HUES64 (cell line): ENCODE measurements around the gene DIS3L2.

Experiments used
- H3K27ac ChIP-seq: 2 replicates; pipeline ENCODE4 v1.7.0; 2013; ENCODE audit warnings: low read depth, low read length, inconsistent platforms
- H3K27me3 ChIP-seq: 2 replicates; pipeline ENCODE4 v1.6.1; 2013; ENCODE audit warnings: mild to moderate bottlenecking, low read length; ENCODE audit not compliant: insufficient read depth
- H3K36me3 ChIP-seq: 2 replicates; pipeline ENCODE4 v1.6.1; 2013; ENCODE audit warnings: mild to moderate bottlenecking, low read length; ENCODE audit not compliant: insufficient read depth
- H3K4me1 ChIP-seq: 2 replicates; pipeline ENCODE4 v1.6.1; 2013; ENCODE audit warnings: mild to moderate bottlenecking, low read length, moderate library complexity; ENCODE audit not compliant: insufficient read depth
- H3K4me3 ChIP-seq: 2 replicates; pipeline ENCODE4 v1.5.1; 2013; ENCODE audit warnings: mild to moderate bottlenecking, low read length, moderate library complexity
- H3K9ac ChIP-seq: 2 replicates; pipeline ENCODE4 v1.6.1; 2013; ENCODE audit warnings: mild to moderate bottlenecking, low read depth, low read length
- H3K9me3 ChIP-seq: 2 replicates; pipeline ENCODE4 v1.6.1; 2013; ENCODE audit warnings: low read depth, low read length; ENCODE audit not compliant: insufficient read depth
- WGBS: fragments of 150-250, 120-280 bp; methylation state at CpG from one replicate; pipeline ENCODE4 v1.1.7; 2013; ENCODE audit warnings: missing lambda C conversion rate; 5-methylcytosine and 5-hydroxymethylcytosine counted together

Gene DIS3L2

DNA sequence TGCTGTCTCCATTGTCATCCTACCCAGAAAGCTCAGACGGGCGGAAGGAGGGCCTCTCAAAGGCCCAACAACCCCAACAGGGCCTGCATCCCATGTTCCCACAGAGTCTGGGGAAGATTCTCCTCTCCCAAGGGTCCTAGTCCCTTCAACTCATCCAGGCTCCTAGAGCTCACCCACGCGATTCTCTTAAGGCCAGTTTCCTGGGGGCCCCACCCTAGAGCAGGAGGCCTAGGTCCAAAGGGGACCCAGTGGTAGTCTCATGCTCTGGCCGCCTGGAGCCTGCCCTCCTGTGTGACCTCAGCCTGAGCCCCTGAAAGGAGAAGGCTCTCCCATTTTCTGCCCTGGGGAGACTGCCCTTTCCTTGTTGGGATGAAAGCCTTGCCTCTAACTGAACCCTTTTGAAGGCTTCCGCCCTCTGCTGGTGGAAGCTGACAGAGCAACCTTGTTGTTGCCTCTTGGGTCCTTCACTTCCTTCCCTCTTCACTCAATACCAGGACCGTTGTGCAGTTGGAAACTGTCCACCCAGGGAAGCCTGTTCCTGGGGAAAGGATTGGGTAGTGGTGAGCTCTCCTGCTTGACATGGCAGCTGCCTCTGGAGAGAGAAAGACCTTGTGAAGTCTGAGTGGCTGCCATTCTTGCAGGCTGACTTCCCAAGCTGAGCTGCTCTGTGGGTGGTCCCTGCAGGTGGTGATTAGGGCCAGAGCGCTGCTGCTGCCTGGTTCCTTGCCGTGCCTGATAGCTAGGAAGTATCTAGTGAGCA is 331.1 kb downstream of the DIS3L2 start:
- Histone ChIP-seq H3K4me3 (no peak overlapping the region), H3K27ac (no peak overlapping the region), H3K36me3 (no peaks in the 10 kb centered on the region), H3K9ac (no peak overlapping the region), H3K4me1 (0 out of 2 replicates have a peak, but pooled peaks cover 6% of the 10 kb centered on the region), H3K27me3 (no peaks in the 10 kb centered on the region), H3K9me3 (no peaks in the 10 kb centered on the region)
- WGBS = 61% methylated on average over 9 of the region's 9 CpGs

DNA sequence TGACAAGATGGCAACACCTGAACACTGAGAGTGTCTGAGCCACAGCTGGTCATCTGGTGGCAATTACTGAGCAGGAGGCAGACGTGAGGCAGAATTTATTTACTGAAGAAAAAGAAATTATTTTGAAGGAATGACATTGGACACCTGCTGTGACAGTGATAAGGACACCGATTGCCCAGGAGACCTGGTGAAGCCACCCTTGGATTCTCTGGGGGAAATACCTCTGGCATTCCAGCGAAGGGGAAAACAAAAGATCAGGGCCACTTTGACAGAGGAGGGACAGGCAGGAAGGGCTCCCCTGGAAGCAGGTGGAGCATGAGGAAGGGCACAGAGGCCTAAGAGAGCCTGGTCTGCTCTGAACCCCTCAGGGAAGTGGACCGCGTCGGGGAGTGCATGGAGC is 331.7 kb downstream of the DIS3L2 start:
- H3K27me3 ChIP-seq = no peaks in the 10 kb centered on the region
- no peak overlapping the region for H3K4me3 ChIP-seq
- H3K4me1 ChIP-seq = 0 out of 2 replicates have a peak, but pooled peaks cover 6% of the 10 kb centered on the region
- H3K9me3 ChIP-seq = no peaks in the 10 kb centered on the region
- 79% methylated on average over 6 of the region's 6 CpGs for WGBS
- H3K9ac ChIP-seq = no peak overlapping the region
- no peaks in the 10 kb centered on the region for H3K36me3 ChIP-seq
- no peak overlapping the region for H3K27ac ChIP-seq

GRCh38 chr2:232295971-232296370 is 334.5 kb downstream of the DIS3L2 start:
- no peak overlapping the region for H3K4me3 ChIP-seq
- no peak overlapping the region for H3K27ac ChIP-seq
- H3K36me3 ChIP-seq = no peaks in the 10 kb centered on the region
- WGBS = 92% methylated on average over 1 of the region's 1 CpG
- no peaks in the 10 kb centered on the region for H3K27me3 ChIP-seq
- no peak overlapping the region for H3K9ac ChIP-seq
- H3K9me3 ChIP-seq = no peaks in the 10 kb centered on the region
- H3K4me1 ChIP-seq = 0 out of 2 replicates have a peak, but pooled peaks cover 6% of the 10 kb centered on the region

DNA sequence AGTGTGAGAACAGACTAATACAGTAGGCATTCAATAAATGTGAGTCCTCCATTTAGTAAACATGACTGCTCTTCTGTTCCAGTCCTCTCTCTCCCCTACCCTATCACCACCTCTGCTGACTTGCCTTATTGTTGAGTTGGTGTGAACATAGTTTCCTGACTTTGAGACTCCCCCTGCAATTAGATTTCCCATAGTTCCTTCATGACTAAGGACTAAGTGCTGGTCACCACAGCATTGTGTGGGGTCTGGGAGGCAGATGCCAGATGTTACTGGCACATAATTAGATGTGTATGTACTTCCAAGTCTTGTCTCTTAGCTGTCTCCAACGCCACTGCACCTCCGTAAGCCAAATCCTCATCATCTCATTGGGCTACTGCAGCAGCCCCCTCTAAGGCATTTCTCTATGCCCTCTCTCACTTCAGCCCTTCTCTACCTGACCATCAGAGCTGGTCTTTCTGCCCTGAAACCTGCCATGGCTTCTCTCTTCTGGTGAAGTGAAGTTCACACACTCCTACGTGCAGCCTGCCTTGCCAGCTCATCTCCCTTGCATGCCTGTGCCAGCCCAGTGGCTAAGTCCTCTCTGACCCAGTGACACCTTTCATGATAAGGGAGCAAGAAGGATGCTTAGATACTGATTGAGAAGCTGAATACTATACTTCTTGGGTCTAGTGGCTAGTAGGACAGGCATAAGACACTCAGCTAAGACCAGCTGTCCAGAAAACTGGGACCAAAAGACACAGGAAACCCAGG is 335.4 kb downstream of the DIS3L2 start:
- H3K4me1 ChIP-seq = 0 out of 2 replicates have a peak, but pooled peaks cover 6% of the 10 kb centered on the region
- 94% methylated on average over 3 of the region's 3 CpGs for WGBS
- H3K27me3 ChIP-seq = no peaks in the 10 kb centered on the region
- no peaks in the 10 kb centered on the region for H3K9me3 ChIP-seq
- no peaks in the 10 kb centered on the region for H3K36me3 ChIP-seq
- H3K9ac ChIP-seq = no peak overlapping the region
- no peak overlapping the region for H3K4me3 ChIP-seq
- no peak overlapping the region for H3K27ac ChIP-seq

DNA sequence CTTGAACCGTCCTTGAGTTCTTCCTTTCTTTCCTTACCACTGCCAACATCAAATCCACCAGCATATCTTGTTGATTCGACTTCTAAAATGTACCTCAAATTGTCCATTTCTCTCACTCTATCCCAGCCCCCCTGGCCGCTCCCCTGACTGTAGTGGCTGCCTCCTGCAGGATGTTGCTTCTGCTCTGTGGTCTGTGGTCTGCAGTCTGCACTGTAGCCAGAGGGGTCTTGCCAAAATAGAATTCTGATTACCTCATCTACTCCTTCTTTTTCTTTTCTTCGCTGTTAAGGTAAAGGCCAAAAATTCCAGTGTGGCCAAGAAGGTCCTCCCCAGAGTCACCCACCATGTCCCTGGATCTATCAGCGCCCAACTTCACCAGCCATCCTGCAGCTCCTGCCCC is 337.6 kb downstream of the DIS3L2 start:
- no peak overlapping the region for H3K27ac ChIP-seq
- no peak overlapping the region for H3K9ac ChIP-seq
- no peaks in the 10 kb centered on the region for H3K27me3 ChIP-seq
- 91% methylated on average over 5 of the region's 5 CpGs for WGBS
- no peak overlapping the region for H3K4me3 ChIP-seq
- H3K4me1 ChIP-seq = no peaks in the 10 kb centered on the region
- no peaks in the 10 kb centered on the region for H3K9me3 ChIP-seq
- no peaks in the 10 kb centered on the region for H3K36me3 ChIP-seq

DNA sequence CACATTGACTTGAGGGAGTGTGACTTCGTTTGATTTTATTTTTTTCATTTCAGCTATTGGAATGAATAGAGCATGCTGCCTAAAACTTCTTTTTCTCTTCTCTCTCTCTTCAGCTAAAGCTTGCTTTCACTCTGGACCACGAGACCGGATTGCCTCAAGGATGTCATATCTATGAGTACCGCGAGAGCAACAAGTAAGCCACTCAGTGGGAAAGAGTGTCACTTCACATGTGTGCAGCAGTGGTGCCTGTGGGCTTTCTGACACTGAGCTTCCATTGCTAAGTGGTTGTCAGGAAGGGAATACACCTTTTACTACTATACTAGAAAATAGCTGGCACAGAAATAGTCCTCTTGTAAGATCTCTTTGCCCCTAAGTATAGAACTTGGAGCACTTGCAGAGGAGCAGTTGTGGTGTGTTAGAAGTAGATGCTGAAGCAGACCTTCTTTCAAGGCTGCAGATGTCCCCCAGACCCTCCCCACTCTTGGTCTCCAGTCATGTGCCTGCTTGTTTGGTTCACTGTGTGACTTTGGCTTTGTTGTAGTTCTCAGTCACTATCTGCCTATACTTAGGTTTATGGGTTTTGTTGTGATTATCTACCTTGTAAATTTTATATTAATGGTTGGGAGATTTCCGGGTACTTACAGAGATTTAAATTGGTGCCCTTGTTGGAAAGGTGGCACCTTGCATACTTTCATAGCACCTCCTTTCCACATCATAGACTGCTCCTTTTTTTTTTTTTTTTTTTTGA is 338.6 kb downstream of the DIS3L2 start:
- Histone ChIP-seq H3K9ac (no peak overlapping the region), H3K36me3 (no peaks in the 10 kb centered on the region), H3K27me3 (no peaks in the 10 kb centered on the region), H3K9me3 (no peaks in the 10 kb centered on the region), H3K4me3 (no peak overlapping the region), H3K27ac (no peak overlapping the region), H3K4me1 (no peaks in the 10 kb centered on the region)
- WGBS = 98% methylated on average over 5 of the region's 6 CpGs

DNA sequence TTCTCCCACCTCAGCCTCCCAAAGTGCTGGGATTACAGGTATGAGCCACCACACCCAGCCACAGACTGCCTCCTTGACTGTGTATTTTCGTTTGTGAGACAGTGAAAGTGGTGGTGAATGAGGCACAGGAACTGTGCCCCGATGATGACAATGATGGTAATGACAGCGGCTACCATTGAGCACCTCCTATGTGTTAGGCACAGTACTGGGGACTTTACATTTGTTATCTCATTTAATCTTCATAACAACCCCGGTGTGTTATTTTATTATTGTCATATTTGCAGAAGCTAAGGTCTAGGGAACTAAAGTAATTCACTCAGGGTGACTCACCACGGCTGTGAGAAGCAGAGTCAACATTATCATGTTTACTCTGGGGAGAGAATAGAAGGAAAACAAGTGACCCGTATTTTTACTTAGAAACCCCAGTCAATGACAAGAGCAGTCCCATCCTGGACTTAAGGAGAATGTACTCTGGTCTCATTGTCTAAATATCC is 339.4 kb downstream of the DIS3L2 start:
- no peaks in the 10 kb centered on the region for H3K36me3 ChIP-seq
- H3K4me1 ChIP-seq = no peaks in the 10 kb centered on the region
- H3K27ac ChIP-seq = no peak overlapping the region
- no peak overlapping the region for H3K9ac ChIP-seq
- no peaks in the 10 kb centered on the region for H3K9me3 ChIP-seq
- no peaks in the 10 kb centered on the region for H3K27me3 ChIP-seq
- H3K4me3 ChIP-seq = no peak overlapping the region
- WGBS = 82% methylated on average over 5 of the region's 6 CpGs

DNA sequence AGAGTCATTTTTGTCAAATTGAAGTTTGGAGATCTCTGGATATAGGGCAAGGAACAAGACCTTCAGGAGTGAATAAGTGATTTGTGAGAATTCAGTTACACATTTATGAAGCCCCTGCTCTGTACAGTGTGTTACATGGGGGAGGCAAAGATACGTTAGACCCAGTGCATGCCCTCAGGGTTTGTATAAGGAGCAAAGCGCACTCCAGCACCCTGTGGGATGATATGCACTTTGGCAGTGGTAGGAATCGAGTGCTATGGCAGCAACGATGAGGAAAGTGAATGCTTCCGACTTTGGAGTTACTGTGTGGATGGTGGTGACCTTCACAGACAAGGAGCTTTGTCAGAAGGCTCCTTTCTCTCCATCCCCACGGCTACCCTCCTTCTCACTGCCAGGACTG is 342.7 kb downstream of the DIS3L2 start:
- Histone ChIP-seq H3K4me3 (no peak overlapping the region), H3K9ac (no peak overlapping the region), H3K36me3 (no peaks in the 10 kb centered on the region), H3K27ac (no peak overlapping the region), H3K9me3 (no peaks in the 10 kb centered on the region), H3K27me3 (no peaks in the 10 kb centered on the region), H3K4me1 (no peaks in the 10 kb centered on the region)
- WGBS = 93% methylated on average over 6 of the region's 6 CpGs

GRCh38 chr2:232306741-232307305 is 345.3 kb downstream of the DIS3L2 start:
- Histone ChIP-seq H3K27me3 (no peaks in the 10 kb centered on the region), H3K27ac (no peak overlapping the region), H3K4me1 (no peaks in the 10 kb centered on the region), H3K9me3 (no peaks in the 10 kb centered on the region), H3K4me3 (no peak overlapping the region), H3K36me3 (no peaks in the 10 kb centered on the region), H3K9ac (no peak overlapping the region)
- WGBS = 96% methylated on average over 7 of the region's 7 CpGs

DNA sequence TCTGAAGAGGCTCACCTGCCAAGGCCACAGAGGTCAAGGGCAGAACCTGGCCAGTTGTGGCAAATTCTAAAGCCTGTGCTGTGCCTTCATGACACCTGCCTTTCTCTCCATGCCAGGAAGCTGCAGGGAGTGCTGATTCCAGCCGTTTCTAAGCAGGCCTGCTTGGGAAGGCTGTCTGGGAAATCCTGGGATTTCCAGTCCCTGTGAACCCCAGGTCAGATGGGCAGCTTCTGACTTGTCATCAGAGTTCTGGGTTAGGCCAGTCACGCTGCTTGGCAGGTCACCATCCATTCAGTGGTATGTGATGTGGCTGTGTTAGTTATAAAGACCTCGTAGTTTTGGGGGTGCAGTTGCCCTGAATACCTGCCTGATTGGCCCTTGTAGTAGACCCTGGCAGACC is 346.3 kb downstream of the DIS3L2 start:
- Histone ChIP-seq H3K9me3 (peaks cover 6% of the 10 kb centered on the region), H3K36me3 (no peaks in the 10 kb centered on the region), H3K27me3 (no peaks in the 10 kb centered on the region), H3K9ac (no peak overlapping the region), H3K4me1 (no peaks in the 10 kb centered on the region), H3K27ac (no peak overlapping the region), H3K4me3 (no peak overlapping the region)
- WGBS = 89% methylated on average over 3 of the region's 3 CpGs

DNA sequence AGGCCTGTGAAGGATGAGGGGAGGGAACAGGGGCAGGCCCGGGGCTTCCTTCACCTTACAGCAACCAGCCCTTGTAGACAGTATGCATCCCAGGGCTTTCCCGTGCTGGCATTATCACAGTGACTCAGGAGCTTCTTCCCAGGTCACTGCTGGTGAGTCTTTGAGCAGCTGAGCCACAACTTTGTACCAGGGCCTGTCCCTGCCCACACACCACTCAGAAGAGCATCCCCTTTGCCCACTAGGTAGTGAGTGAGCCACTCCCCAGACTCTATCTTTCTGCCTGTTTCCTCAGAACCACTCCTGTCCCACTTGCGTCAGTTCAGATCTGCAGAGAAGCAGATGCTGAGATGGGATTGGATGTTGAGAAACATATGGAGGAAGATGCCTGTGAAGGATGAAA is 347.5 kb downstream of the DIS3L2 start:
- Histone ChIP-seq H3K9me3 (peaks cover 15% of the 10 kb centered on the region), H3K36me3 (no peaks in the 10 kb centered on the region), H3K27ac (no peak overlapping the region), H3K9ac (no peak overlapping the region), H3K4me3 (no peak overlapping the region), H3K4me1 (no peaks in the 10 kb centered on the region), H3K27me3 (no peaks in the 10 kb centered on the region)
- WGBS = 91% methylated on average over 3 of the region's 3 CpGs
